NT2/D1 (cell line): ENCODE data around the gene KCNH3.

Experiments
- DNase-seq: peaks from one replicate; pipeline ENCODE4 v3.0.0-alpha.2; 2011; ENCODE audit warnings: low read depth, low spot score
- H3K27me3 ChIP-seq: 2 replicates; pipeline ENCODE4 v1.6.0; 2011; ENCODE audit warnings: mild to moderate bottlenecking; ENCODE audit not compliant: insufficient read length, insufficient read depth
- H3K36me3 ChIP-seq: 2 replicates; pipeline ENCODE4 v1.6.1; 2011; ENCODE audit warnings: mild to moderate bottlenecking, low read length, mixed read lengths; ENCODE audit not compliant: insufficient read depth, insufficient read length
- H3K4me1 ChIP-seq: 2 replicates; pipeline ENCODE4 v1.5.1; 2011; ENCODE audit not compliant: insufficient read depth, insufficient read length
- H3K4me3 ChIP-seq: 2 replicates; pipeline ENCODE4 v1.5.1; 2011; ENCODE audit warnings: low read depth; ENCODE audit not compliant: insufficient read length
- H3K9ac ChIP-seq: 2 replicates; pipeline ENCODE4 v1.6.0; 2011; ENCODE audit warnings: low read depth; ENCODE audit not compliant: insufficient read length
- H3K9me3 ChIP-seq: 2 replicates; pipeline ENCODE4 v1.5.1; 2011; ENCODE audit warnings: mild to moderate bottlenecking, low read length; ENCODE audit not compliant: insufficient read depth
- SUZ12 ChIP-seq: IDR thresholded peaks from 2 replicates; pipeline ENCODE4 v1.6.1; 2011; ENCODE audit not compliant: insufficient read length, insufficient read depth; ENCODE audit errors: extremely low read depth
- YY1 ChIP-seq: IDR thresholded peaks from 2 replicates; pipeline ENCODE4 v1.6.1; 2011; ENCODE audit not compliant: insufficient read length, insufficient read depth
- ZNF274 ChIP-seq: IDR thresholded peaks from 2 replicates; pipeline ENCODE4 v1.6.1; 2011; ENCODE audit warnings: mild to moderate bottlenecking, low read depth, low read length

The KCNH3 gene

GRCh38 chr12:49542592-49543160, 3.8 kb downstream of the KCNH3 start:
- Histone ChIP-seq H3K27me3 (peaks cover 33% of the 10 kb centered on the region), H3K9me3 (no peaks in the 10 kb centered on the region), H3K36me3 (no peaks in the 10 kb centered on the region), H3K4me1 (peaks cover 33% of the 10 kb centered on the region), H3K4me3 (no peak overlapping the region), H3K9ac (no peak overlapping the region)
- no peak for DNase-seq
- TF ChIP-seq SUZ12 (no peak), ZNF274 (no peak), YY1 (no peak)

- H3K4me3 ChIP-seq: no peak overlapping the region
- H3K27me3 ChIP-seq: peaks cover 26% of the 10 kb centered on the region
- TF ChIP-seq SUZ12: no peak
- DNase-seq: no peak
- H3K9ac ChIP-seq: no peak overlapping the region
- no peaks in the 10 kb centered on the region for H3K36me3 ChIP-seq
- H3K4me1 ChIP-seq: peaks cover 33% of the 10 kb centered on the region
- no peaks in the 10 kb centered on the region for H3K9me3 ChIP-seq
Observed at GRCh38 chr12:49543221-49543913, 4.5 kb downstream of the KCNH3 start.

- Histone ChIP-seq H3K27me3 (peaks cover 19% of the 10 kb centered on the region), H3K9ac (no peak overlapping the region), H3K4me3 (no peak overlapping the region), H3K9me3 (no peaks in the 10 kb centered on the region), H3K36me3 (no peaks in the 10 kb centered on the region), H3K4me1 (peaks cover 34% of the 10 kb centered on the region)
- no peak for DNase-seq
- TF ChIP-seq ZNF274 (no peak), SUZ12 (no peak), YY1 (no peak)
Observed at GRCh38 chr12:49543914-49544815, 5.3 kb downstream of the KCNH3 start.

GRCh38 chr12:49545815-49546214, 7.0 kb downstream of the KCNH3 start:
- TF ChIP-seq YY1: no peak
- no peak for TF ChIP-seq ZNF274
- TF ChIP-seq SUZ12: no peak
- H3K4me3 ChIP-seq: no peak overlapping the region
- peaks cover 3% of the 10 kb centered on the region for H3K27me3 ChIP-seq
- H3K36me3 ChIP-seq: no peaks in the 10 kb centered on the region
- DNase-seq: no peak
- peaks cover 24% of the 10 kb centered on the region for H3K4me1 ChIP-seq
- H3K9me3 ChIP-seq: no peaks in the 10 kb centered on the region
- no peak overlapping the region for H3K9ac ChIP-seq

- H3K27me3 ChIP-seq: no peaks in the 10 kb centered on the region
- H3K4me1 ChIP-seq: peaks cover 20% of the 10 kb centered on the region
- no peaks in the 10 kb centered on the region for H3K36me3 ChIP-seq
- no peaks in the 10 kb centered on the region for H3K9me3 ChIP-seq
- TF ChIP-seq YY1 (no peak), ZNF274 (no peak), SUZ12 (no peak)
- no peak overlapping the region for H3K4me3 ChIP-seq
- no peak for DNase-seq
- no peak overlapping the region for H3K9ac ChIP-seq
Observed at GRCh38 chr12:49546481-49546880, 7.7 kb downstream of the KCNH3 start.

- Histone ChIP-seq H3K9me3 (no peaks in the 10 kb centered on the region), H3K4me1 (peaks cover 20% of the 10 kb centered on the region), H3K9ac (no peak overlapping the region), H3K4me3 (no peak overlapping the region), H3K27me3 (no peaks in the 10 kb centered on the region), H3K36me3 (no peaks in the 10 kb centered on the region)
- no peak for DNase-seq
- TF ChIP-seq SUZ12 (no peak), YY1 (no peak), ZNF274 (no peak)
Observed at GRCh38 chr12:49547090-49547690, 8.4 kb downstream of the KCNH3 start.

- no peak overlapping the region for H3K4me3 ChIP-seq
- no peaks in the 10 kb centered on the region for H3K27me3 ChIP-seq
Observed at GRCh38 chr12:49548481-49548821, 9.6 kb downstream of the KCNH3 start.

More at GRCh38 chr12:49548481-49548821, 9.6 kb downstream of the KCNH3 start:
- DNase-seq: no peak
- no peak for TF ChIP-seq YY1
- TF ChIP-seq ZNF274: no peak
- no peak for TF ChIP-seq SUZ12
- Histone ChIP-seq H3K36me3 (no peaks in the 10 kb centered on the region), H3K9me3 (no peaks in the 10 kb centered on the region), H3K9ac (peak overlapping the region; percentile 18), H3K4me1 (peaks cover 16% of the 10 kb centered on the region)
